Suprapubic skin (tissue), 4 donors: Measurements from ENCODE around the gene SCP2.

Experiments used
- POLR2A ChIP-seq, 2 donors: fragments of 450-650 bp; IDR thresholded peaks; one replicate each; pipeline ENCODE4 v1.6.1; 2017; ENCODE audit warnings: antibody characterized with exemption in 2 of 2, mild to moderate bottlenecking in 2 of 2, moderate library complexity in 2 of 2
- POLR2AphosphoS5 ChIP-seq, 3 donors: sonication (generic); formaldehyde crosslinking; IDR thresholded peaks; one replicate each; pipeline ENCODE4 v1.6.1; 2017; ENCODE audit warnings: antibody characterized with exemption in 3 of 3
- TF ChIP-seq, protein P1 (sequence below), 2 donors: fragments of 200-600 bp in 1 of 2; fragments of 450-650 bp in 1 of 2; sonication (generic) in 1 of 2; IDR thresholded peaks; one replicate each; pipeline ENCODE4 v1.5.1; 2016 to 2019; ENCODE audit warnings: antibody characterized with exemption in 2 of 2, mild to moderate bottlenecking in 1 of 2, moderate library complexity in 1 of 2

DNA sequence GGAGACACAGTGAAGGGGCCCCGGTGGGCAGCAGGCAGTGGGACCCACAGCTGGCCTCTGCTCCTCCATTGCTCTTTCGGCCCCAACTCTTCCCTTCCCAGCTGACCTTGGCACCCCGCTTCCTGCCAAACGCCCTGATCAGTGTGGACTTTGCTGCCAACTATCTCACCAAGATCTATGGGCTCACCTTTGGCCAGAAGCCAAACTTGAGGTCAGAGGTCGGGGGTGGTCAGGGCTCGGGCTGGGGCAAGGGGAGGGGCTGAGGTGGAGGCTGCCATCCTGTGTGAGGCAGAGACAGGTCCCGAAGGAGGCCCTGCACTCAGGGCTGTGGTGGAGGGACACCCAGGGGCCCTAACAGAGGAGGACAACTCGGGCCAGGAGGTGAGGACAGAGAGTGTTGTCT lies 148.7 kb downstream of the SCP2 start:
- TF ChIP-seq, protein P1, sequence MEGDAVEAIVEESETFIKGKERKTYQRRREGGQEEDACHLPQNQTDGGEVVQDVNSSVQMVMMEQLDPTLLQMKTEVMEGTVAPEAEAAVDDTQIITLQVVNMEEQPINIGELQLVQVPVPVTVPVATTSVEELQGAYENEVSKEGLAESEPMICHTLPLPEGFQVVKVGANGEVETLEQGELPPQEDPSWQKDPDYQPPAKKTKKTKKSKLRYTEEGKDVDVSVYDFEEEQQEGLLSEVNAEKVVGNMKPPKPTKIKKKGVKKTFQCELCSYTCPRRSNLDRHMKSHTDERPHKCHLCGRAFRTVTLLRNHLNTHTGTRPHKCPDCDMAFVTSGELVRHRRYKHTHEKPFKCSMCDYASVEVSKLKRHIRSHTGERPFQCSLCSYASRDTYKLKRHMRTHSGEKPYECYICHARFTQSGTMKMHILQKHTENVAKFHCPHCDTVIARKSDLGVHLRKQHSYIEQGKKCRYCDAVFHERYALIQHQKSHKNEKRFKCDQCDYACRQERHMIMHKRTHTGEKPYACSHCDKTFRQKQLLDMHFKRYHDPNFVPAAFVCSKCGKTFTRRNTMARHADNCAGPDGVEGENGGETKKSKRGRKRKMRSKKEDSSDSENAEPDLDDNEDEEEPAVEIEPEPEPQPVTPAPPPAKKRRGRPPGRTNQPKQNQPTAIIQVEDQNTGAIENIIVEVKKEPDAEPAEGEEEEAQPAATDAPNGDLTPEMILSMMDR (IDR thresholded peaks at IDR 0.05): no peak
- TF ChIP-seq POLR2A (IDR thresholded peaks at IDR 0.05) (no peak), POLR2AphosphoS5 (IDR thresholded peaks at IDR 0.05) (no peak)
